HCT116 (cell line): ENCODE measurements around the gene SUSD4. TPM values are rescaled to one million over a fixed set of nuclear protein-coding genes. Genes with fewer than 3 reads are reported as not detected.

Experiments
- ATAC-seq: fragments of 200-7000 bp; cut with Tn5 transposase; 2 replicates; pipeline ENCODE4 v1.9.1; 2020; ENCODE audit warnings: mild to moderate bottlenecking, moderate library complexity
- BruUV-seq: library from RNA; stranded (reverse); fragments of 400-500 nt; replicated peaks from 2 replicates; lab custom pipeline; 2021; lab: Mats Ljungman, UMichigan
- CTCF ChIA-PET: fragments of 300-600 bp; sonication (Branson Sonifier 250); formaldehyde crosslinking; loops from one replicate; lab custom pipeline; 2021; ENCODE audit warnings: antibody characterized with exemption; lab: Charles Lee
- POLR2A ChIA-PET: fragments of 300-600, 350-600 bp; sonication (Branson Sonifier 250); formaldehyde crosslinking; loops from one replicate; lab custom pipeline; 2021; ENCODE audit warnings: antibody characterized with exemption; lab: Charles Lee
- RAD21 ChIA-PET, 2 experiments: fragments of 300-600 bp; sonication (Branson Sonifier 250); formaldehyde crosslinking; loops; one replicate each; lab custom pipeline; 2023; ENCODE audit warnings: low total read pairs in 2 of 2; ENCODE audit not compliant: uncharacterized antibody in 2 of 2, unreplicated experiment in 2 of 2, low non-redundant PET in 1 of 2; lab: Charles Lee
- DNase-seq: peaks from one replicate; pipeline ENCODE4 v3.0.0-alpha.2; 2010; ENCODE audit warnings: low read depth, low spot score
- H2AFZ ChIP-seq: fragments of 200-600 bp; shearing (Covaris generic), sonication (generic); 2 replicates; pipeline ENCODE4 v1.6.1; 2017; ENCODE audit warnings: low read depth, mixed run types, mixed read lengths, antibody characterized with exemption, low read length; ENCODE audit not compliant: poor library complexity, severe bottlenecking
- H3K27ac ChIP-seq: 2 replicates; pipeline ENCODE4 v1.5.1; 2012; ENCODE audit warnings: low read depth, low read length
- H3K27me3 ChIP-seq: fragments of 200-600 bp; sonication (generic); 2 replicates; pipeline ENCODE4 v1.6.1; 2016; ENCODE audit warnings: mixed run types, low read length, mixed read lengths; ENCODE audit not compliant: insufficient read depth
- H3K36me3 ChIP-seq, 2 experiments: fragments of 200-500 bp in 1 of 2; fragments of 200-600 bp in 1 of 2; sonication (Bioruptor generic) in 1 of 2; sonication (generic) in 1 of 2; 2 replicates each; pipeline versions ENCODE4 v1.5.1 to v1.6.1; 2014 to 2016; ENCODE audit warnings: low read length in 2 of 2, inconsistent platforms in 1 of 2, mixed read lengths in 1 of 2, mixed run types in 1 of 2; ENCODE audit not compliant: insufficient read depth in 2 of 2, control insufficient read depth in 1 of 2
- H3K4me1 ChIP-seq, 2 experiments: fragments of 200-600 bp in 1 of 2; sonication (generic) in 1 of 2; 2 replicates each; pipeline versions ENCODE4 v1.5.1 to v1.6.1; 2012 to 2017; ENCODE audit warnings: low read length in 2 of 2, inconsistent platforms in 1 of 2, mild to moderate bottlenecking in 1 of 2, mixed read lengths in 1 of 2, mixed run types in 1 of 2, moderate library complexity in 1 of 2; ENCODE audit not compliant: insufficient read depth in 2 of 2, control insufficient read depth in 1 of 2
- H3K4me2 ChIP-seq: fragments of 200-600 bp; sonication (generic); 2 replicates; pipeline ENCODE4 v1.6.1; 2017; ENCODE audit warnings: mixed run types, low read length, mixed read lengths
- H3K4me3 ChIP-seq, 2 experiments: fragments of 200-600 bp in 1 of 2; sonication (generic) in 1 of 2; replicated peaks in 1 of 2; 2 replicates each; pipeline ENCODE4 v1.5.1; 2011 to 2016; ENCODE audit warnings: low read length in 2 of 2, control low read depth in 1 of 2, low read depth in 1 of 2, mild to moderate bottlenecking in 1 of 2, mixed read lengths in 1 of 2, mixed run types in 1 of 2
- H3K79me2 ChIP-seq: fragments of 200-600 bp; sonication (generic); 2 replicates; pipeline ENCODE4 v1.6.1; 2017; ENCODE audit warnings: mild to moderate bottlenecking, mixed run types, low read length, moderate library complexity, mixed read lengths; ENCODE audit not compliant: insufficient read depth
- H3K9ac ChIP-seq: fragments of 200-600 bp; sonication (generic); 2 replicates; pipeline ENCODE4 v1.6.1; 2016; ENCODE audit warnings: low read length, mixed read lengths
- H3K9me2 ChIP-seq: fragments of 200-600 bp; sonication (generic), shearing (Covaris generic); 2 replicates; pipeline ENCODE4 v1.6.1; 2017; ENCODE audit warnings: mixed run types, mild to moderate bottlenecking, moderate library complexity; ENCODE audit not compliant: insufficient read depth
- H3K9me3 ChIP-seq, 2 experiments: fragments of 200-500 bp in 1 of 2; fragments of 200-600 bp in 1 of 2; sonication (Bioruptor generic) in 1 of 2; sonication (generic) in 1 of 2; 2 replicates each; pipeline ENCODE4 v1.6.1; 2014 to 2017; ENCODE audit warnings: low read length in 2 of 2, mixed read lengths in 2 of 2, inconsistent platforms in 1 of 2, low read depth in 1 of 2, mild to moderate bottlenecking in 1 of 2, mixed run types in 1 of 2, moderate library complexity in 1 of 2; ENCODE audit not compliant: control insufficient read depth in 1 of 2, insufficient read depth in 1 of 2
- H4K20me1 ChIP-seq: fragments of 200-600 bp; sonication (generic), shearing (Covaris generic); 2 replicates; pipeline ENCODE4 v1.6.1; 2017; ENCODE audit warnings: mixed run types, mild to moderate bottlenecking, moderate library complexity; ENCODE audit not compliant: insufficient read depth
- CBX3 ChIP-seq: IDR thresholded peaks from 2 replicates; pipeline ENCODE4 v1.6.1; 2012; ENCODE audit warnings: low read depth
- EGR1 ChIP-seq: IDR thresholded peaks from 2 replicates; pipeline ENCODE4 v1.6.1; 2012; ENCODE audit warnings: low read depth
- ELF1 ChIP-seq: IDR thresholded peaks from 2 replicates; pipeline ENCODE4 v1.6.1; 2012; ENCODE audit warnings: low read depth, borderline replicate concordance
- EZH2 ChIP-seq: fragments of 200-600 bp; sonication (generic); IDR thresholded peaks from 2 replicates; pipeline ENCODE4 v1.6.1; 2017; ENCODE audit warnings: antibody characterized with exemption, mixed run types
- FOSL1 ChIP-seq: IDR thresholded peaks from 2 replicates; pipeline ENCODE4 v1.6.1; 2012; ENCODE audit warnings: low read depth
- POLR2A ChIP-seq: IDR thresholded peaks from 2 replicates; pipeline ENCODE4 v1.7.0; 2011; ENCODE audit warnings: borderline replicate concordance; ENCODE audit not compliant: insufficient read depth, insufficient read length; ENCODE audit errors: extremely low read depth
- POLR2AphosphoS5 ChIP-seq: IDR thresholded peaks from 2 replicates; pipeline ENCODE4 v1.6.1; 2011; ENCODE audit warnings: mild to moderate bottlenecking, low read depth, low read length, moderate library complexity
- RAD21 ChIP-seq: IDR thresholded peaks from 2 replicates; pipeline ENCODE4 v1.6.1; 2012; ENCODE audit warnings: low read depth, mild to moderate bottlenecking
- SIN3A ChIP-seq: IDR thresholded peaks from 2 replicates; pipeline ENCODE4 v1.6.1; 2012; ENCODE audit warnings: low read depth
- SP1 ChIP-seq: IDR thresholded peaks from 2 replicates; pipeline ENCODE4 v1.6.1; 2012; ENCODE audit warnings: low read depth
- SRF ChIP-seq: IDR thresholded peaks from 2 replicates; pipeline ENCODE4 v1.6.1; 2012; ENCODE audit warnings: low read depth
- TCF7L2 ChIP-seq: IDR thresholded peaks from 2 replicates; pipeline ENCODE4 v1.7.0; 2011; ENCODE audit warnings: borderline replicate concordance, inconsistent platforms; ENCODE audit not compliant: insufficient read depth, insufficient read length; ENCODE audit errors: extremely low read depth
- YY1 ChIP-seq: IDR thresholded peaks from 2 replicates; pipeline ENCODE4 v1.6.1; 2011; ENCODE audit warnings: low read length, low read depth, moderate library complexity, mild to moderate bottlenecking; ENCODE audit not compliant: insufficient replicate concordance; ENCODE audit errors: extremely low read depth
- ZNF274 ChIP-seq: fragments of 200-500 bp; sonication (Bioruptor generic); IDR thresholded peaks from 2 replicates; pipeline ENCODE4 v1.6.1; 2014; ENCODE audit warnings: mild to moderate bottlenecking, low read depth, low read length, inconsistent platforms
- intact Hi-C: fragments of 100-400 bp; cut with micrococcal nuclease; formaldehyde crosslinking; loops from 2 replicates; pipeline ENCODE4 v1.10.0; 2022
- total RNA-seq: library from RNA; stranded (reverse); gene quantifications from one replicate; pipeline ENCODE4 v1.2.1, GENCODE V29; 2021; ENCODE audit not compliant: unreplicated experiment
- TF ChIP-seq, protein P1 (sequence below): IDR thresholded peaks from 2 replicates; pipeline ENCODE4 v1.6.1; 2012
- TF ChIP-seq, protein P2 (sequence below): IDR thresholded peaks from 2 replicates; pipeline ENCODE4 v1.6.1; 2011; ENCODE audit warnings: mild to moderate bottlenecking, low read length, moderate library complexity; ENCODE audit not compliant: insufficient replicate concordance; ENCODE audit errors: extremely low read depth

SUSD4 gene
- total RNA-seq, 1 experiment from 2014 or later, result 0.59 TPM

DNA sequence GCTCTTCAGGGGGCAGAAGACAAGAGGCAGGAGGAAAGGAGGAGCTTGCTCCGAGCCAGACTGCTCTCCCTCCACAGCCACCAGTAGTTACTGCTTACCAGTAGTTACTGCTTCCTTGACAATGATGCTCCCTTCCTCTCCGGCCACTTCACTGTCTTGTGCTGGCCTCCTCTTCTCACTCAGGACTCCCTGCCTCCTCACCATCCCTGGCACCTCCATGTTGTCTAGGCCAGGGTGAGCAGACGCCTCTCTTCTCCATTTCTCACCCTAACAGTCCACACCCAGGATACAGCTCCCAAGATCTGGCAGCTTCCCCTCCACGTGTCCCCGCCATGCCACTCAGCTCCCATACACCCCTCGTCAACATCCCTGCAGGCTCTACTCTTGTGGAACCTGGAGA lies 138.5 kb downstream of the SUSD4 start:
- no peak overlapping the region for H3K27ac ChIP-seq
- no peaks in the 10 kb centered on the region for H3K27me3 ChIP-seq
- H3K9me2 ChIP-seq, result no peaks in the 10 kb centered on the region
- no peak for TF ChIP-seq ELF1
- TF ChIP-seq, protein P1, sequence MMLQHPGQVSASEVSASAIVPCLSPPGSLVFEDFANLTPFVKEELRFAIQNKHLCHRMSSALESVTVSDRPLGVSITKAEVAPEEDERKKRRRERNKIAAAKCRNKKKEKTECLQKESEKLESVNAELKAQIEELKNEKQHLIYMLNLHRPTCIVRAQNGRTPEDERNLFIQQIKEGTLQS, result no peak
- TF ChIP-seq CBX3, result no peak
- no peak for TF ChIP-seq ZNF274
- TF ChIP-seq FOSL1, result no peak
- ChIA-PET POLR2A (no interaction called here), CTCF (no interaction called here), RAD21 (no interaction called here)
- H2AFZ ChIP-seq, result no peak overlapping the region
- H3K36me3 ChIP-seq, result no peaks in the 10 kb centered on the region
- H3K4me2 ChIP-seq, result no peak overlapping the region
- intact Hi-C loops, result no loop called here
- ATAC-seq (no peak), DNase-seq (no peak)
- no peaks in the 10 kb centered on the region for H3K79me2 ChIP-seq
- peaks cover 2 to 9% of the 10 kb centered on the region in 2 experiments; a peak in 3 of 4 replicates for H3K4me1 ChIP-seq
- H3K4me3 ChIP-seq, result no peak overlapping the region
- no TSS peak for BruUV-seq
- no peaks in the 10 kb centered on the region for H3K9me3 ChIP-seq
- no peaks in the 10 kb centered on the region for H4K20me1 ChIP-seq
- no peak overlapping the region for H3K9ac ChIP-seq

DNA sequence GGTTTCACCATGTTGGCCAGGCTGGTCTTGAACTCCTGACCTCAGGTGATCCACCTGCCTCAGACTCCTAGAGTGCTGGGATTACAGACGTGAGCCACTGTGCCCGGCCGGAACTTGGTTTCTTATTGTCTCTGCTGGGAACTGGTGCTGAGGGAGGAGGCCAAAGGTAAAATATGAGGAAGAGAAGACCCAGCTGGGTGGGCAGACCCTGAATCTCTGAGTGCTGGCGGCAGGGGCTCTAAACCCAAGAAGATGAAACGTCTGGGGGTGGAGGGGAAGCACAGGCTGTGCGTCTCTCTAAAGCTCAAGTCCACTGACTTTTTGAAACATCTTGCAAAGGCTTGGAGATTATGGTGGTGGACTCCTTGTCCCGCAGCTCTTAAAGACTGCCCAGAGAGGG lies 138.9 kb downstream of the SUSD4 start:
- H3K36me3 ChIP-seq, result no peaks in the 10 kb centered on the region
- H3K4me1 ChIP-seq, result peaks cover 0 to 5% of the 10 kb centered on the region in 2 experiments; a peak in 3 of 4 replicates
- H3K9ac ChIP-seq, result no peak overlapping the region
- H2AFZ ChIP-seq, result no peak overlapping the region
- H3K27ac ChIP-seq, result no peak overlapping the region
- no peaks in the 10 kb centered on the region for H4K20me1 ChIP-seq
- no TSS peak for BruUV-seq
- ChIA-PET CTCF (no interaction called here), POLR2A (no interaction called here), RAD21 (no interaction called here)
- DNase-seq (no peak), ATAC-seq (no peak)
- H3K4me3 ChIP-seq, result no peak overlapping the region
- intact Hi-C loops, result no loop called here
- no peak overlapping the region for H3K4me2 ChIP-seq
- TF ChIP-seq ELF1 (no peak), TCF7L2 (no peak), SP1 (no peak), RAD21 (no peak), FOSL1 (no peak), EGR1 (no peak), POLR2A (no peak), ZNF274 (no peak), CBX3 (no peak), SRF (no peak), EZH2 (no peak), POLR2AphosphoS5 (no peak), YY1 (no peak), SIN3A (no peak)
- TF ChIP-seq, protein P2, sequence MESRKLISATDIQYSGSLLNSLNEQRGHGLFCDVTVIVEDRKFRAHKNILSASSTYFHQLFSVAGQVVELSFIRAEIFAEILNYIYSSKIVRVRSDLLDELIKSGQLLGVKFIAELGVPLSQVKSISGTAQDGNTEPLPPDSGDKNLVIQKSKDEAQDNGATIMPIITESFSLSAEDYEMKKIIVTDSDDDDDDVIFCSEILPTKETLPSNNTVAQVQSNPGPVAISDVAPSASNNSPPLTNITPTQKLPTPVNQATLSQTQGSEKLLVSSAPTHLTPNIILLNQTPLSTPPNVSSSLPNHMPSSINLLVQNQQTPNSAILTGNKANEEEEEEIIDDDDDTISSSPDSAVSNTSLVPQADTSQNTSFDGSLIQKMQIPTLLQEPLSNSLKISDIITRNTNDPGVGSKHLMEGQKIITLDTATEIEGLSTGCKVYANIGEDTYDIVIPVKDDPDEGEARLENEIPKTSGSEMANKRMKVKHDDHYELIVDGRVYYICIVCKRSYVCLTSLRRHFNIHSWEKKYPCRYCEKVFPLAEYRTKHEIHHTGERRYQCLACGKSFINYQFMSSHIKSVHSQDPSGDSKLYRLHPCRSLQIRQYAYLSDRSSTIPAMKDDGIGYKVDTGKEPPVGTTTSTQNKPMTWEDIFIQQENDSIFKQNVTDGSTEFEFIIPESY, result no peak
- TF ChIP-seq, protein P1, result no peak
- no peaks in the 10 kb centered on the region for H3K9me3 ChIP-seq
- H3K79me2 ChIP-seq, result no peaks in the 10 kb centered on the region
- H3K9me2 ChIP-seq, result no peaks in the 10 kb centered on the region
- H3K27me3 ChIP-seq, result no peaks in the 10 kb centered on the region
